HG03565 (cell line): ENCODE data around the gene DYNLRB2.

Experiments
- ATAC-seq: cut with Tn5 transposase; IDR thresholded peaks from one replicate; pipeline ENCODE4 v1.9.1; 2021; ENCODE audit warnings: mild to moderate bottlenecking, moderate library complexity; ENCODE audit not compliant: unreplicated experiment

Gene DYNLRB2

GRCh38 chr16:80540516-80541305 is at the start of gene DYNLRB2:
Gene DYNLRB2 (plus strand): TSS chr16:80540993. CDS start chr16:80541077, 84 bp downstream.
- peak; percentile 86 for ATAC-seq

- no peak for ATAC-seq
Observed at GRCh38 chr16:80500116-80500859, 40.5 kb upstream of the DYNLRB2 start.

- ATAC-seq = no peak
Observed at GRCh38 chr16:80500961-80501525, 39.8 kb upstream of the DYNLRB2 start.

DNA sequence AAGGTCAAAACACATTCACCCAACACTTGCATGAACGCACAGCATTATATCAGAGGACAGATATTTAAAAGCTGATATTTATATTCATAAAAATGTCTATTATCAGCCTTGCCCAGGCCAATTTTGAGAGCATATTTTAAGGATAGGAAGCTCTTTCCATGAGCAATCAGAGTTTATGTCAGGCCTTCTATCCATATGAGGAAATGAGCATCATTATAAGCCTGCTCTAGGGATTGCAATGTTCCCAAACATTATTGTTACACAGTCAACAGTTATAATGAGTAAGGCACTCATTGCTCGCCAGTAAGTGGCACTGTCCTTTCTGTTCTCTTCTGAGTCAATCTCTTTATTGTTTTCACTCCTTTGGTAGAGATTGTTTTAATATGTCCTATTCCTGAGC is 37.7 kb upstream of the DYNLRB2 start:
- no peak for ATAC-seq

- no peak for ATAC-seq
Observed at GRCh38 chr16:80507538-80507937, 33.3 kb upstream of the DYNLRB2 start.

- ATAC-seq = no peak
Observed at GRCh38 chr16:80509872-80510271, 30.9 kb upstream of the DYNLRB2 start.

DNA sequence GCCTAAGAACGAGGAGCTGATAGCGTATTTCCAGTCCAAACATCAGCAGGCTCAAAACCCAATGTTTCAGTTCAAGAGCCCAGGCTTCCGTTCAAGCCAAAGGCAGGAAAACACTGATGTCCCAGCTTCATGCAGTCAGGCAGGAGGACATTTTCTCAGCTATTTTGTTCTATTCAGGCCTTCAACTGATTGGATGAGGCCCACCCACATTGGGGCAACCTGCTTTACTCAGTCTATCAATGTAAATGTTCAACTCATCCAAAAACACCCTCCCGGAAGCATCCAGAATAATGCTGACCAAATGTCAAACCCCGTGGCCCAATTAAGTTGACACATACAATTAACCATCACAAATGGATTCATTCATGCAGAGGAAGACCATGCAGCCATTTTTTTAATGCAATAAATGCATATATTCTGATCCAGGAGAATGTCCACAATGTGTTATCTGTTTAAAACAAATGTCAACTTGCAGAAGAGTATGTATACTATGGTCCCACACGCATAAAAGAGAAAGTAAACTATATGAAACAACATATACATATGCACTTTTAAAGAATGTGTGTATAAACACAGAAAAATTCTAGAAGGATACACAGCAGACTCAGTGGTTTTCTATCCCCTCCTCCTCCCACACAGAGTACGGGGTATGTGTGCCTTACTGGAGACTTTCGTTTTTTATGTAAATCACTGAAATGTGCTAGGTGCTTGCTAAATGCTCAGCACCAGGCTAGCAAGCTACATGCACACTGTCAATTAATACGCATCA is 28.8 kb upstream of the DYNLRB2 start:
- ATAC-seq = no peak

GRCh38 chr16:80512593-80512853 is 28.3 kb upstream of the DYNLRB2 start:
- no peak for ATAC-seq

DNA sequence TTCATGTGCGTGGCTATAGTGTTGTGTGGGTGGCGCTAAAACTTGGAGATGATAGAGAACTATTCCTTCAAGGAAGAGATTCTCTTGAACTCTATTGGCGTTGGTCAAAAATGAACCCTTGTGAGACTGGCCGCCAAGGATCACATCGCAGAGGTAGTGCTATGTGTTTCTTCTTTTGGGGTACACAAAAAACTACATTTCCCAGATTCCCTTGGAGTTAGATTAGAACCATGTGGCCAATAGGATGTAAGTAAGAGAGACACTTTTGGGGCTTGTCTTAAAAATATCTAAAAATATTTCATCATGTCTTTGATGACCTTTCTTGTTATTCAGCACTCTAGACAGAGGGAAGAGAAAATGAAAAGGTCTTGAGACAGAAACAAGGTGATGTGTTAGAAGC is 25.4 kb upstream of the DYNLRB2 start:
- ATAC-seq = no peak

DNA sequence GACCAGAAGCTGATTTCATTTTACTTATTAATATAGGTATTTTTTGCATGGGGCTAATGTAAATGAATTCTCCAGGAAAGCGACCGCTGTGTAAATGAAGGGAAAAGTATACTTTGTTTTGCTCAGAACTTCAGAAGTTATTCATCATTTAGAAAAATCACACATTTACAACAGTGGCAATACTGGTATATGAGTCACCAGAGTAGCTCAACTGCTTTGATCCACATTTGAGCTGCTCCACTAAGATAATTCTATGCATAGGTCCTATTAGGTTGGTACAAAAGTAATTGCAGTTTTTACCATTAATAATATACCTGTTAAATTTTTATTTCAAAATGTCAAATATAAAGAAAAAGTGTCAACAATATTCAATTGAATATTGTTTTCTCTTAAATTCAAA is 22.9 kb upstream of the DYNLRB2 start:
- no peak for ATAC-seq

GRCh38 chr16:80518436-80518835 is 22.4 kb upstream of the DYNLRB2 start:
- no peak for ATAC-seq

DNA sequence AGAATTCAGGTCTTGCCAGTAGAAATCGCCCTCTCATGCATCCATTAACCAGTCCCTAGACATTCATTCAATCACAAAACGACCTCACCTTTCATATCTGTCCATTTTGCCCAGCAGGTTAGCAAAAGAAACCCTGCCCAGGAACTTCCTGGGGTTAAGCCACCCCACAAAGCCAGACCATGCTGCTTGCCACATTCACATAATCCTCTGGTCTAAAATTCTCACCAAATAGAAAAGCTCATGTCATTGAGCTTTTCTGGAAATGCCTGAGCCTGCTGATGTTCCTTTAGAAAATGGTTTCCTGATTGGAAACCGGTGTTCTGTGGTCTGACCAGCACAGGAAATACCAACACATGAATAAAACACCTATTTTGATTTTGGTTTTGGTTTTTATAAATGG is 21.6 kb upstream of the DYNLRB2 start:
- no peak for ATAC-seq

DNA sequence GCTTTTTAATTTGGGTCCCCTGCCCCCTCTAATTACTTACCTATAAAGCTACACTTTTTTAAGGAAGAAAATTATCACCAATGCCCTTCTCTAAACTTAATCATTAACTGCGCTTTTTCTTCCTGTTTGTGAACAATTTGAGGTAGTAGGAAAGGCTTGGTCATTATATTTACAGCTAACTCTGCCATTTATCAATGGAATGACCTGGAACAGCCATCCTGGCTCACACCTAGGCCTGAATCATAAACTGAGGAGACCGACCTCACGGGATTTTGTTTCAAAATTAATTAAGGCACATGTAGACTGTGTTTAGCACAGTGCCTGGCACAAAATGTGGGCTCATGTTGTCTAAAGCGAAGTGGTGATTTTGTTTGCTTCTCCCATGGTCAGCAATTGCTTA is 15.4 kb upstream of the DYNLRB2 start:
- ATAC-seq = no peak

DNA sequence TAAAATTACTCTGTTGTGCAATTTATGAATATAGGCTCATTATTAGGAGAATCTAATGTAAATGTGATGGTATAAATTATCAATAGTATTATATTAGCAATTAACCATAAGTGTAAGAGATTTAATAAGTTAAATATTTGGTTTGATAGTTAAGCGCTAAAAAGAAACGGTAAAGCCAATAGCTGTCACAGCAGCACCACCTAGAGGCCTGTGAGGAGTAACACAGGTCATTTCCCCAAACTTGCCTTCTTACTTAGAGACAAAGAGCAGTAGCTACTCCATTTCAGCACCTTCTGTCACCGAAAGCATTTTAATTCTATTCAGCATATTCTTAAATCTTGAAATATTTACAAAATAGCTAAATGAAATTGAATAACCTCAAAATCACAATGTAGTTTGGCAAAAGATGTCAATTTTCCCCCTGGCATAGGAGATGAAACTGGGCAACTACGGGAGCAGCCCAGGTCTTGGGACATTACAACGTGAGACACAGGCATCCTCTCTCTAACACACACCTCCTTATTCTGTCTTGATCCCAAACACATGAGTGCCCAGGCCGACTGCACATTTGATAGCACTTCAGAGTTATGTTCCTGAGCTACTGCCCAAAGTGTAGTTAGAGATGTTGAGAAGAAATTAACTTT is 14.3 kb upstream of the DYNLRB2 start:
- peak; percentile 49 for ATAC-seq

DNA sequence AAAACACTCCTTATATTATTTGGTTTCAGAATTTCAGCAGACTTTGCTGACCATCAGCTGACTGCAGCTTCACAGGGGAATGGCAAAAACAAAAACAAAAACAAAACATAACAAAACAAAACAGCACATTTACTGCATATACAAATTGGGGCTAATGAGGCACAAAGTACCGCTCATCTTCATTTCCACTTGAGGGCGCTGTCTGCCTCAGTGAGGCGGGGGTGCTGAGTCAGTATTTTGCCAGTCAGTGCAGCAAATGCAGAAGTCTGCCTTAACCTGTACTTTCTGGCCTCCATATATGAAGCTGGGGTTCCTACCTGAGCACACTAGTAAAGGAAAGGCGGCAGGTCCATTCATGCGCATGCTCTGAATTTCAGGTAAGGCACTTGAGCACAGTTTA is 13.5 kb upstream of the DYNLRB2 start:
- no peak for ATAC-seq

DNA sequence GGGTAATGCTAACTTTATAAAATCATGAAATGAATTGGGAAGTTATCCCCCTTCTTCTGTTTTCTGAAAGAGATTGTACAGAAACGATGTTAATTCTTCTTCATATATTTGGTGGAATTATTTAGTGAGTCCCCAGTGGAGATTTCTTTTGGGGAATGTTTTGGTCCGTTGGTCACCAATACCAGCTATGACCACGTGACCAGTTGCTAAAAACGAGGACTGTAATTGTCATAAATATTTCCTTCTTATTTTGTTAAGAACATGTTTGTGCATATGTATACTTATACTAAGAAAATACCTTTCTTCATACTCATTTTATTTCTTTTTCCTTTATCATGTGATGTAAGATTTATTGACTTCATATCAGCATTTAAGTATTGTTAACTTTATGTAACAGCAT is 10.3 kb upstream of the DYNLRB2 start:
- no peak for ATAC-seq

GRCh38 chr16:80536238-80536637 is 4.6 kb upstream of the DYNLRB2 start:
- ATAC-seq = no peak

- no peak for ATAC-seq
Observed at GRCh38 chr16:80541306-80541694, 507 bp downstream of the DYNLRB2 start.

GRCh38 chr16:80543162-80543561 is 2.4 kb downstream of the DYNLRB2 start:
- ATAC-seq = no peak

DNA sequence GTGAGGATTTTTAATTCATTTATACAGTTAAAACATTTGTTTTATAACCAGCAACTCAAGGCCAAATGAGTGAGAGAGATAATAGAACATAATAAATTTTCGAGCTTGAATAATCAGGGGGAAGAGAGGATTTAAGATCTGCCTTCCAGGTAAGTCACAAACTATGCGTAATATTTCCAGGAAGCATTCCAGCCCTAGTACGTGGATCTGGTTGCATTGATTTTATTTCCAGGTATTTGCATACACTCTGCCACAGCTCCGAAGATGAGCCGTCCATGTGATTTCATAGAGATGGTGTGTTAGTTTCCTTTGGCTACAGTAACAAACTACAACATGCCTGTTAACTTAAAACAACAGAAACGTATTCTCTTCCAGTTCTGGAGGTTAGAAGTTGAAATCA is 3.5 kb downstream of the DYNLRB2 start:
- ATAC-seq = no peak

GRCh38 chr16:80546249-80546648 is 5.5 kb downstream of the DYNLRB2 start:
- no peak for ATAC-seq
